HL-60 (cell line): ENCODE measurements around the gene PEX6.

Experiments used
- DNase-seq, 2 experiments: peaks; one replicate each; pipeline ENCODE4 v3.0.0-alpha.2; 2010 to 2020; ENCODE audit warnings: low read depth in 1 of 2, low spot score in 1 of 2
- H3K27ac ChIP-seq: fragments of 250-450 bp; sonication (Bioruptor Pico); replicated peaks from 2 replicates; pipeline ENCODE4 v1.5.1; 2020; ENCODE audit warnings: mild to moderate bottlenecking, moderate library complexity
- H3K27me3 ChIP-seq: fragments of 250-450 bp; sonication (Bioruptor Pico); 2 replicates; pipeline ENCODE4 v1.5.1; 2021; ENCODE audit warnings: mild to moderate bottlenecking, moderate library complexity; ENCODE audit not compliant: insufficient read depth, poor library complexity, severe bottlenecking
- H3K4me3 ChIP-seq: replicated peaks from 2 replicates; pipeline ENCODE4 v1.5.1; 2011; ENCODE audit warnings: mild to moderate bottlenecking, control low read depth, low read length; ENCODE audit not compliant: insufficient read depth
- GABPA ChIP-seq: IDR thresholded peaks from 2 replicates; pipeline ENCODE4 v1.6.1; 2012; ENCODE audit warnings: low read depth
- POLR2AphosphoS5 ChIP-seq: IDR thresholded peaks from 2 replicates; pipeline ENCODE4 v1.6.1; 2012; ENCODE audit warnings: low read depth
- SPI1 ChIP-seq: IDR thresholded peaks from 2 replicates; pipeline ENCODE4 v1.6.1; 2012; ENCODE audit warnings: low read depth, mild to moderate bottlenecking, borderline replicate concordance
- TF ChIP-seq, protein P1 (sequence below): IDR thresholded peaks from one replicate; pipeline ENCODE4 v1.5.1; 2011; ENCODE audit warnings: low read length, control low read depth, inconsistent platforms; ENCODE audit not compliant: insufficient read depth
- TF ChIP-seq, protein P2 (sequence below): IDR thresholded peaks from 2 replicates; pipeline ENCODE4 v1.6.1; 2012; ENCODE audit warnings: low read depth; ENCODE audit not compliant: insufficient replicate concordance

The PEX6 gene

DNA sequence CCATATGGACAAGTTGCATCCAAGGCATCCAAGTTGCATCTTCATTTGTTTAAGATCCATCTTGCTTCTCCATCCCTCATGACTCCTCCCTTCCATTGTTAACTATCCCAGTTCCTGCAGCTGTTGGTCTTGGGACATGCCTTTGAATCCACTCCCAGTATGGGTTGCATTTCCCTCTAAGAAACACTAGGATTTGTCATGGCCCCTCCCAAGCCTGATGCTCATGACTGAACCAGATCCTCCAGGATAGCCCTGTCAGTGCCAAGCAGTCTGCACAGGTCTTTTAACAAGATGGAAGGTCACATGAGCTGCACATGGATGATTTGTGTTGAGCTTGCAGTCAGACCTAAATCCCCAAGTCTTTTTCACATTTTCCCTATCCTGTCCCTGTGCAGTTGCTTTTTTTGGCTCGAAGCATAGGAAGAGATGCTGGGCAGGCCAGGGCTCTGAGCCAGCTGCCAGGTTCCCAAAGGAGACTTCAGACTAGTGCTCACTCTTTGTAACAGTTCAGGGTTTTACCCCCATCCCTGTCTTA is 9.6 kb upstream of the PEX6 start:
- TF ChIP-seq POLR2AphosphoS5 (no peak), SPI1 (no peak), GABPA (no peak)
- TF ChIP-seq, protein P1, sequence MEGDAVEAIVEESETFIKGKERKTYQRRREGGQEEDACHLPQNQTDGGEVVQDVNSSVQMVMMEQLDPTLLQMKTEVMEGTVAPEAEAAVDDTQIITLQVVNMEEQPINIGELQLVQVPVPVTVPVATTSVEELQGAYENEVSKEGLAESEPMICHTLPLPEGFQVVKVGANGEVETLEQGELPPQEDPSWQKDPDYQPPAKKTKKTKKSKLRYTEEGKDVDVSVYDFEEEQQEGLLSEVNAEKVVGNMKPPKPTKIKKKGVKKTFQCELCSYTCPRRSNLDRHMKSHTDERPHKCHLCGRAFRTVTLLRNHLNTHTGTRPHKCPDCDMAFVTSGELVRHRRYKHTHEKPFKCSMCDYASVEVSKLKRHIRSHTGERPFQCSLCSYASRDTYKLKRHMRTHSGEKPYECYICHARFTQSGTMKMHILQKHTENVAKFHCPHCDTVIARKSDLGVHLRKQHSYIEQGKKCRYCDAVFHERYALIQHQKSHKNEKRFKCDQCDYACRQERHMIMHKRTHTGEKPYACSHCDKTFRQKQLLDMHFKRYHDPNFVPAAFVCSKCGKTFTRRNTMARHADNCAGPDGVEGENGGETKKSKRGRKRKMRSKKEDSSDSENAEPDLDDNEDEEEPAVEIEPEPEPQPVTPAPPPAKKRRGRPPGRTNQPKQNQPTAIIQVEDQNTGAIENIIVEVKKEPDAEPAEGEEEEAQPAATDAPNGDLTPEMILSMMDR = no peak
- TF ChIP-seq, protein P2, sequence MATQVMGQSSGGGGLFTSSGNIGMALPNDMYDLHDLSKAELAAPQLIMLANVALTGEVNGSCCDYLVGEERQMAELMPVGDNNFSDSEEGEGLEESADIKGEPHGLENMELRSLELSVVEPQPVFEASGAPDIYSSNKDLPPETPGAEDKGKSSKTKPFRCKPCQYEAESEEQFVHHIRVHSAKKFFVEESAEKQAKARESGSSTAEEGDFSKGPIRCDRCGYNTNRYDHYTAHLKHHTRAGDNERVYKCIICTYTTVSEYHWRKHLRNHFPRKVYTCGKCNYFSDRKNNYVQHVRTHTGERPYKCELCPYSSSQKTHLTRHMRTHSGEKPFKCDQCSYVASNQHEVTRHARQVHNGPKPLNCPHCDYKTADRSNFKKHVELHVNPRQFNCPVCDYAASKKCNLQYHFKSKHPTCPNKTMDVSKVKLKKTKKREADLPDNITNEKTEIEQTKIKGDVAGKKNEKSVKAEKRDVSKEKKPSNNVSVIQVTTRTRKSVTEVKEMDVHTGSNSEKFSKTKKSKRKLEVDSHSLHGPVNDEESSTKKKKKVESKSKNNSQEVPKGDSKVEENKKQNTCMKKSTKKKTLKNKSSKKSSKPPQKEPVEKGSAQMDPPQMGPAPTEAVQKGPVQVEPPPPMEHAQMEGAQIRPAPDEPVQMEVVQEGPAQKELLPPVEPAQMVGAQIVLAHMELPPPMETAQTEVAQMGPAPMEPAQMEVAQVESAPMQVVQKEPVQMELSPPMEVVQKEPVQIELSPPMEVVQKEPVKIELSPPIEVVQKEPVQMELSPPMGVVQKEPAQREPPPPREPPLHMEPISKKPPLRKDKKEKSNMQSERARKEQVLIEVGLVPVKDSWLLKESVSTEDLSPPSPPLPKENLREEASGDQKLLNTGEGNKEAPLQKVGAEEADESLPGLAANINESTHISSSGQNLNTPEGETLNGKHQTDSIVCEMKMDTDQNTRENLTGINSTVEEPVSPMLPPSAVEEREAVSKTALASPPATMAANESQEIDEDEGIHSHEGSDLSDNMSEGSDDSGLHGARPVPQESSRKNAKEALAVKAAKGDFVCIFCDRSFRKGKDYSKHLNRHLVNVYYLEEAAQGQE = no peak
- no peak overlapping the region for H3K27ac ChIP-seq
- H3K4me3 ChIP-seq = no peak overlapping the region
- no peak for DNase-seq
- no peaks in the 10 kb centered on the region for H3K27me3 ChIP-seq

DNA sequence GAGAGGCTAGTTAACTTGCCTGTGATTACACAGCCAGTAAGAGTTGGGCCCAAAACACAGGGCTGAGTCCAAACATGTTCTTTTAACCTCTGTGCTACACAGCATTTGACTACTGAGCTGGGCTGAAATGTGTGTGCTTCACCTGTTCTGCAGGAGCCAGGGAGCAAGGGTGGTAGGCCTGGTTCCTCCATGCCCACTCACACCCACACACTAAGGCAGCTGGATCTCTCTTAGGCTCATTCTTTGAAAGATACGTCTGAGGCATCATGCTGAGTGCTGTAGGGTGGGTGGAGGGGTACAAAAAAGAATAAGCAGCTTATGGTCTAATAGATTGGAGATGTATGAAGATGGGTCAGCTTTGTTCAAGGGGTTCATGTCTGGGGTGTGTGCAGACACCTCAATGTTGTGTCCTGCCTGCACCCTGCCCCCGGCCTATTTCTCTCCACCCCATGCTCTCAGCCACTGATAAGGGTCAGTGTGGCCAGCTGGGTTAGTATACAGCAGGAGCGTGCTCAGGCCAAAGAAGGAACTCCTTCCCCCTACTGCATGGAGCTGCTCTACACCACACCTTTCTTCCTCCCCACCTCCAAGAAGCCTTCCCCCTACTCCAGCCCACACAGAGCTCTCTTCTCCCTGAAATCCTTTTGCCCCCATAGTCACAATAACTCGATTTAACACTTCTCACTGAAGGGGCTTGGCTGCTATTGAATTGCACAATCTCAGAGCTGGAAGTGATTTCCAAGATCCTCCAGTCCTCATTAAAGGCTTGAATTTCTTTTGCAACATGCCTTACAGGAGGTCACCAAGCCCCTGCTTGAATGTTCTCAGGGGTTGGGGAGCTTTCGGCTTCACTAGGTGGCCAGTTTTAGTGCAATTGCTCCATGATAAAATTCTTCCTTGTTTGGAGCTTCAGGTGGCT is 8.8 kb upstream of the PEX6 start:
- TF ChIP-seq, protein P1 = no peak
- TF ChIP-seq SPI1 (no peak), POLR2AphosphoS5 (no peak), GABPA (no peak)
- TF ChIP-seq, protein P2 = no peak
- DNase-seq = no peak
- H3K4me3 ChIP-seq = no peak overlapping the region
- H3K27me3 ChIP-seq = no peaks in the 10 kb centered on the region
- no peak overlapping the region for H3K27ac ChIP-seq

DNA sequence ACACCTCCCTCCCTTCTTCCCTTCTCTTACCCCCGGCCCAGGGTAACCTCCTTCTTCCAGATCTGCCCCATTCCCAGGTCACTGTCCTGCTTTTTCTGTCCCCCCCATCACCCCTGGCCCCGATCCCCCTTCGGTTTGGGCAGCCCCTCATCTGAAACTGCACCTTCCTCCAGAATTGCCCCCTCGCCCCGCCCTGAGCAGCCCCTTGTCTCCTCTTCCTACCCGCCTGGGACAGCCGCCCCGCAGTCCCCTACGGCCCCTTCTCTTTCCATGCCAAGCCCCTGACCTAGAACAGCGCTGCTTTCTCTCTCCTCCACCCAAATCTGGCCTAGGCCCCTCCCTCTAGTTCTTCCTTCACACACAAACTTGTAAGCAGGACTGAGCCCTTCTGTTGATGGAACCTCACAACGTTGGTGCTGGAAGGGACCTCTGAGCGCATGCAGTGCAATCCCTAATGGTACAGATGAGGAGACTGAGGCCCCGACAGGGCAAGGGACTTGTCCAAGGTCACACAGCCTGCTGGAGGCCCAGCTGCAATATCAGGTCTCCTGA is 6.0 kb upstream of the PEX6 start:
- Histone ChIP-seq H3K27me3 (no peaks in the 10 kb centered on the region), H3K4me3 (peak overlapping the region; percentile 92), H3K27ac (peak overlapping the region; percentile 68)
- DNase-seq = peak in 1 of 2 experiments; percentile 25
- TF ChIP-seq, protein P2 = no peak
- no peak for TF ChIP-seq GABPA
- TF ChIP-seq, protein P1 = no peak
